Glutamatergic neuron (in vitro differentiated cells): ENCODE data around the gene LRRC26. TPM values are rescaled to one million over a fixed set of nuclear protein-coding genes. Genes with fewer than 3 reads are reported as not detected.

Source experiments
- DNase-seq: peaks from one replicate; pipeline ENCODE4 v3.0.0; 2022
- H3K27ac Mint-ChIP-seq: one replicate; pipeline ENCODE4 v1.8.0; 2020; ENCODE audit warnings: mild to moderate bottlenecking, mixed read lengths, inconsistent platforms; ENCODE audit not compliant: unreplicated experiment
- H3K27me3 Mint-ChIP-seq: one replicate; pipeline ENCODE4 v1.8.0; 2020; ENCODE audit warnings: mild to moderate bottlenecking, moderate library complexity, mixed read lengths, inconsistent platforms; ENCODE audit not compliant: unreplicated experiment
- H3K36me3 Mint-ChIP-seq: one replicate; pipeline ENCODE4 v1.8.0; 2020; ENCODE audit warnings: mild to moderate bottlenecking, mixed read lengths, inconsistent platforms; ENCODE audit not compliant: unreplicated experiment
- H3K4me1 Mint-ChIP-seq: one replicate; pipeline ENCODE4 v1.8.0; 2020; ENCODE audit warnings: mild to moderate bottlenecking, low read depth, mixed read lengths, inconsistent platforms; ENCODE audit not compliant: unreplicated experiment
- H3K4me3 Mint-ChIP-seq: one replicate; pipeline ENCODE4 v1.8.0; 2020; ENCODE audit warnings: mild to moderate bottlenecking, mixed read lengths, inconsistent platforms; ENCODE audit not compliant: unreplicated experiment
- H3K9me3 Mint-ChIP-seq: one replicate; pipeline ENCODE4 v1.8.0; 2020; ENCODE audit warnings: mild to moderate bottlenecking, moderate library complexity, mixed read lengths, inconsistent platforms; ENCODE audit not compliant: unreplicated experiment
- CTCF ChIP-seq: fragments of 200-600 bp; sonication (generic); IDR thresholded peaks from one replicate; pipeline ENCODE4 v1.5.0; 2021; ENCODE audit not compliant: partially characterized antibody, unreplicated experiment
- total RNA-seq: library from RNA; stranded (reverse); fragmentation: NEBNext Ultra II Directional; extraction: Animal tissue kit (Norgen Biotek cat#: 25700); gene quantifications from one replicate; pipeline ENCODE4 v1.2.1, GENCODE V29; 2021; ENCODE audit not compliant: unreplicated experiment

LRRC26 gene
- total RNA-seq, 1 donor from 2014 or later, result 0.98 TPM

- no peak overlapping the region for H3K27ac Mint-ChIP-seq
- H3K4me1 Mint-ChIP-seq, result peaks cover 4% of the 10 kb centered on the region
- peaks cover 3% of the 10 kb centered on the region for H3K9me3 Mint-ChIP-seq
- H3K4me3 Mint-ChIP-seq, result no peak overlapping the region
- H3K27me3 Mint-ChIP-seq, result peaks cover 5% of the 10 kb centered on the region
- TF ChIP-seq CTCF, result no peak
- H3K36me3 Mint-ChIP-seq, result no peaks in the 10 kb centered on the region
- no peak for DNase-seq
Measured at GRCh38 chr9:137198902-137199283, 29.0 kb upstream of the LRRC26 start.

GRCh38 chr9:137198051-137198901 lies 28.4 kb upstream of the LRRC26 start:
- Mint-ChIP-seq H3K9me3 (peaks cover 3% of the 10 kb centered on the region), H3K4me3 (no peak overlapping the region), H3K27me3 (peaks cover 5% of the 10 kb centered on the region), H3K36me3 (no peaks in the 10 kb centered on the region), H3K4me1 (peaks cover 4% of the 10 kb centered on the region), H3K27ac (no peak overlapping the region)
- no peak for DNase-seq
- TF ChIP-seq CTCF, result no peak

- Mint-ChIP-seq H3K27ac (no peak overlapping the region), H3K9me3 (no peaks in the 10 kb centered on the region), H3K27me3 (peaks cover 2% of the 10 kb centered on the region), H3K36me3 (no peaks in the 10 kb centered on the region), H3K4me3 (no peak overlapping the region), H3K4me1 (no peaks in the 10 kb centered on the region)
- no peak for DNase-seq
- TF ChIP-seq CTCF, result no peak
Measured at GRCh38 chr9:137195525-137196220, 25.8 kb upstream of the LRRC26 start.

- DNase-seq, result no peak
- no peak for TF ChIP-seq CTCF
- Mint-ChIP-seq H3K27ac (no peak overlapping the region), H3K36me3 (no peaks in the 10 kb centered on the region), H3K9me3 (no peaks in the 10 kb centered on the region), H3K4me3 (no peak overlapping the region), H3K27me3 (peaks cover 2% of the 10 kb centered on the region), H3K4me1 (no peaks in the 10 kb centered on the region)
Measured at GRCh38 chr9:137194909-137195308, 25.1 kb upstream of the LRRC26 start.

- peaks cover 2% of the 10 kb centered on the region for H3K27me3 Mint-ChIP-seq
- no peaks in the 10 kb centered on the region for H3K36me3 Mint-ChIP-seq
- no peak overlapping the region for H3K27ac Mint-ChIP-seq
- H3K9me3 Mint-ChIP-seq, result peaks cover under 1% of the 10 kb centered on the region
- H3K4me3 Mint-ChIP-seq, result no peak overlapping the region
- no peak for DNase-seq
- no peak for TF ChIP-seq CTCF
- peaks cover 2% of the 10 kb centered on the region for H3K4me1 Mint-ChIP-seq
Measured at GRCh38 chr9:137194388-137194787, 24.5 kb upstream of the LRRC26 start.
